NCI-H1436 (cell line): ENCODE data around the gene GRK2.
A peak's percentile ranks its signal among the peaks of the same experiment; 100 is the strongest.

ENCODE experiments used
- DNase-seq: peaks from one replicate; lab custom pipeline; 2025; lab: John Stamatoyannopoulos, UW

GRK2 gene

DNA sequence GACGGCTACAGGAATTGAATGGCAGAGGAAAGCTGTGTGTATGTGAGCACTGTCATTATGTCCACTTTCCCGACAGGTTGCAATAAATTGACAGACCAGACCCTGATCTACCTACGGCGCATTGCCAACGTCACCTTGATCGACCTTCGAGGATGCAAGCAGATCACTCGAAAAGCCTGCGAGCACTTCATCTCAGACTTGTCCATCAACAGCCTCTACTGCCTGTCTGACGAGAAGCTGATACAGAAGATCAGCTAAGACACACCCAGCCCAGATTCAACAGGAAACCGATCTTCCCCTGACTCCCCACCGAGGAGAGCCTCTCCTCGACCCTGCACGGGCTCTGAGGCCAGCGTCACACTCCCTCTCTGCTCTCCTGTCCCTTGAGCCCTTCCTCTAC is 11.5 kb upstream of the GRK2 start:
- DNase-seq, result no peak

GRCh38 chr11:67255353-67255752 is 10.9 kb upstream of the GRK2 start:
- no peak for DNase-seq

GRCh38 chr11:67255864-67256263 is 10.4 kb upstream of the GRK2 start:
- no peak for DNase-seq

GRCh38 chr11:67256477-67257135 is 9.7 kb upstream of the GRK2 start:
- DNase-seq, result no peak

DNA sequence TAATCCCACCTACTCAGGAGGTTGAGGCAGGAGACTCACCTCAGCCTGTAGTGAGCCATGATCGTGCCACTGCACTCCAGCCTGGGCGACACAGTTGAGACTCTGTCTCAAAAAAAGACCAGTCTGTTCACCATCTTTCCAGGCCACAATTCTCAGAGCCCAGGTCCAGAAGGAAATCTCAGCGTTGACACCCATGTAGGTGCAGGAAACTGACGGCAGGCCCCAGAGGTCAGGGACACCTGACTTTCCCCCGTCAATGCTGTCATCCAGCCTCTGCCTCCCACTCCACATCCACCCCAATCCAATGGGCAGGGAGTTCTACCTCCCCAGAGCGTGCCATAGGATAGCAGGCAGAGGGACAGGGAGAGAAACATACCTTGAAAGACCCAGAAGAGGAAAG is 5.9 kb upstream of the GRK2 start:
- no peak for DNase-seq

GRCh38 chr11:67260885-67261639 is 5.2 kb upstream of the GRK2 start:
- DNase-seq, result peak; percentile 53

DNA sequence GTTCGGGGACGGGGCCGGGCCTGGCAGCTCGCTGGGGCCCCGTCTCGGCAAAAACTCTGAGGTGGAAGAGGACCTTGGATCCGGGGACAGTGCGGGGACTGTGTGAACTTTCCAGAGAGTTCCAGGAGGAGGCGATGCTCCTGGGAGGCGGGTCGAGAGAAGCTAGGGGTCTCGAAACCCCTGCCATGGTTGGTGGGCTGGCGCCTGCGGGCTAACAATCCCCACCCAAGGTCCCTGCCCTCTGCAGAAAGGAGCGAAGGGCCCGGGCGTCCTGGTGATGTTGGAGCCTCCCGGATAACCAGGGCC is 4.7 kb upstream of the GRK2 start:
- no peak for DNase-seq

GRCh38 chr11:67261946-67262681 is 4.2 kb upstream of the GRK2 start:
- DNase-seq, result no peak

DNA sequence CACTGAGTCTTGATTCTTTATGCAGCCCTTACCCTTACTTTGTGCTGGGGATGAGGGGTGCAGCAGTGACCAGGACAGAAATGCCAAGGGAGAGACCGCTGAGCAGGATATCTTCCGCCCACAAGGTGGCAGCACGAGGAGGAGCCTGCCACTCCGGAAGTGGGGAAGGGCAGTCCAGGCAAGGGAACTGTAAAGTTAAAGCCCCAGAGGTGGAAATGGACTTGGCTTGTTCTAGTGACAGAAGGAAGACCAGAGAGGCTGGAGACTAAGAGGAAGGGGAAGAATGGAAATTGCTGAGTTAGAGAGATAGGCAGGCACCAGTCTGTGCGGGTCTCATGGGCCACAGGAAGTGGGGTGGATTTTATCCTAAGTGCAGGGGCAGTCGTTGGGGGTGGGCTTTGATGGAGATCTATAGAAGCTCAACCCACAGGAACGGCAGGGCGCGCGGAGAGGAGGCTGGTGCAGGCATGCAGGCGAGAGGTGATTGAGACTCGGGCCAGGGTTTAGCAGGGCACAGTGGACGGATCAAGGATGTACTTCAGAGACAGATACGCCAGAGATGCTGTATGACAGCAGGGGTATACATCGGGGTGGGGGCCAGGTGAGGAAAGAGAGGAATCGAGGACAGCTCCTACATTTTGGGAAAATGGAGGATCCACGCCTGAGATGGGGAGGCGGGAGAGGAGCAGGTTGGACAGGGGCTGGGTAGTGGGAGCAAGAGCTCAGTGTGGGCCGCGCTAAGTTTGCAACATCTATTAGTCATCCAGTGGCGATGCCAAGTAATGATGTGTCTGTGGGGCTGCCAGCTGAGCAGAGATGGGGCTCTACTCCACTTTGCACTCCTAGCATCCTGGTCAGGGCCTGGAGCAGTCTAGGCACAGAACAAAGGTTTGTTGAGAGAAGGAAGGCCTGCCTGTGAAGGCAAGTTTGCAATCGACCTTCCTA is 3.3 kb upstream of the GRK2 start:
- DNase-seq, result peak; percentile 65

DNA sequence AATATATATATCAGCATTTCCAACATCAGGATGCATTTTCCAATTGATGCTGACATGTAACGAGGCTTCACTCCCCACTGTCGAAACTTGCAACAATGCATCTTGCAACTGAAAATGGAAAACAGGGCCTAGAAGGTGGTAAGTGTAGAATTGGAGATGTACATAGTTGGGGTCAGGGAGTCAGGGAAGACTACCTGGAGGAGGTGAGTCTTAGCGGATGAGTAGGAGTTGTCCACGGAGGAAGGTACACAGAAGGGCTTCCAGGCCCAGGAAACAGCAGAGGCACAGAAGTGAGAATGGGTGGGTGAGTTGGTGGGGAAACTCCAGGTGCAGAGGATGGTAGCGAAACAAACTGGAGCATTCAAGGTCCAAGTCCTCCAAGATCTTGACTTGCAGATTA is 2.0 kb upstream of the GRK2 start:
- no peak for DNase-seq

GRCh38 chr11:67264877-67265632 is 1.2 kb upstream of the GRK2 start:
- no peak for DNase-seq

DNA sequence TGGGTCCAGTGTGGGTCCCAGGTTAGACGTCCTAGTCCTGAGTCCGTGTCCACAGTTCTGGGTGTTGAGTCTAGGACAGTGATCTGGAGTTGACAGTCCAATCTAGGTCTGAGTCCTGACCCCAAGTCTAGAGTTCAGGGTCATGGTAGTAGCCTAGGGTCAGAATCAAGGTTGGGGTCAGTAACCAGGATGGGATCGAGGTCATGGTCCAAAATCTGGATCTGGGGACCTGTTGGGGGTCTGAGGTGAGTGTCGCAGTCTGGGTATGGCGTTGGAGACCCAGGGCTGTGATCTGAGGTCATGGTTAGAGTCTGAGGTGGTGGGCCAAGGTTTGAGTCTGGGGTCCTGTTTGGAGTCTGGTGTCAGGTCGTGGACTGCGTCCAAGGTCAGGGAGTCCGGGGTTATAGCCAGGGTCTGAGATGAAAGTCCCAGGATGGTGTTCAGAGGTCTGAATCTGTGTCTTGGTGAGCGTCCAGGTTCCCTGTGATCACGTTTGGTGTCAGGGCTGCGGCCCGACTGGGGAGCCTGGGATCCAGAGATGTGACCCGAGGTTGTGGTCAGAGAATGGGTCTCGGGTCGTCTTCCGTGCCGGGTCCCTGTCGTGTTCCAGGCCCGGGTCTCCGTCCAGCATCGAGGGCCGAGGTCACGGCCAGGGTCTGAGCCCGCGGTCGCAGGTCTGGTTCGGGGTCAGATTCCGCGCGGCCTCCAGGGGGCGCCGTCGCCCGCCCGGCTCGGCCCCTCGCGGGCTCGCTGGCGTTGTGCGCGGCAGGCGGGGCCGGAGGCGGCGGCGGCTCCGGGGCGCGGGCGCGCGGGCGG is 432 bp upstream of the GRK2 start:
- DNase-seq, result no peak

DNA sequence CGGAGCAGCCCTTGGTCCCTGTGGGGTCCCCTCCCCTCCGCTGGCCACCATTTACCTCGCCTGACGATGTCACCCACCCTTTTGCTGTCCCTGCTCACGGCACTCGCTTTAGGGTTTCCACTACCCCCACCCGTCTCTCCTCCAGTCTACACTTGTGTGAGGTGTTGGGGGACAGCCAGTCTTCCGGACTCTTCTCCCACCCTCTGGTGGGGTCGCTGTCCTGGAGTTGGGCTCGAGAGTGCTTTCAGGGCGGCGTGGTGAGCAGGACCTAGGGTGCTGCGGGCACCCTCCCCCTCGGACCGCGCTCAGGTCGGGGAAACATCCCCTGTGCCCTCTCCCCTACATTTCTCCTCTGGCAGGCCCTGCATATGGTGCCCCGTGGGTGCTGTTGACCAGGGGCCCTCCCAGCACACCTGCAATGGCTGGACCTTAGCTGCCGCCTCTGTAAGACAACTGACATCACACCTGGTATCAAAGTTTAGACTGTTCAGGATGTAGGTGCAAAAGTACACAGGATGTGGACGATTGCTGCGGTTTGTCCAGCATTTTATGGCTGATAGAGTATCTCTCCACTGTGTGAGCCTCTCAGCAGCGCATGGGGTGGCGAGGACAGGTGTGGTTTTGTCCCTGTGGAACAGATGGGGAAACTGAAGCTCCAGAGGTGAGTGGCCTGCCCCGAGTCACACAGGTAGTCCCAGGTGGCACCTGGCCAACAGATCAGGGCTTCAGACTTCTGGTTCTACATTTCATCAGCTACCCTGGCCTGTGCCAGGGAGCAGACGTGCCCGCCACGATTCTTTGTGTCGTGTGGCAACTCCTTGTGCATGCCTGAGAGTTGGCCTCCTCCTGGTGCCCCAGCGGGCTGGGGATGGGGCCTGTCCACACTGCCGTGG is 1.2 kb downstream of the GRK2 start:
- no peak for DNase-seq

GRCh38 chr11:67268081-67268961 is 2.0 kb downstream of the GRK2 start:
- DNase-seq, result no peak

DNA sequence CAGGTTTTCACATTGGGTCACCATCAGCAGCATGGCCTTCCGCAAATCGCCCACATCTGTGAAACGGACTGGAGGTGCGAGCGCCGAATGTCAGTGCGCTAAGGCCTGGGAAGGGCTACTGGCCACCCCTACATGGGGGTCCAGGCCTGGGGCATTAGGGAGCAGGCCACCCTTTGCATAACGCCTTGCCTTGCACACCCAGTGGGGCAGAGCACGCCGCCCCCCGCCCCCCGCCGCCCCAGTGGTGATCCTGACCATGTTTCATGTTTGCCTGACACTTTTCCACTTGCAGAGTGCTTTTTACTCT is 2.6 kb downstream of the GRK2 start:
- no peak for DNase-seq

DNA sequence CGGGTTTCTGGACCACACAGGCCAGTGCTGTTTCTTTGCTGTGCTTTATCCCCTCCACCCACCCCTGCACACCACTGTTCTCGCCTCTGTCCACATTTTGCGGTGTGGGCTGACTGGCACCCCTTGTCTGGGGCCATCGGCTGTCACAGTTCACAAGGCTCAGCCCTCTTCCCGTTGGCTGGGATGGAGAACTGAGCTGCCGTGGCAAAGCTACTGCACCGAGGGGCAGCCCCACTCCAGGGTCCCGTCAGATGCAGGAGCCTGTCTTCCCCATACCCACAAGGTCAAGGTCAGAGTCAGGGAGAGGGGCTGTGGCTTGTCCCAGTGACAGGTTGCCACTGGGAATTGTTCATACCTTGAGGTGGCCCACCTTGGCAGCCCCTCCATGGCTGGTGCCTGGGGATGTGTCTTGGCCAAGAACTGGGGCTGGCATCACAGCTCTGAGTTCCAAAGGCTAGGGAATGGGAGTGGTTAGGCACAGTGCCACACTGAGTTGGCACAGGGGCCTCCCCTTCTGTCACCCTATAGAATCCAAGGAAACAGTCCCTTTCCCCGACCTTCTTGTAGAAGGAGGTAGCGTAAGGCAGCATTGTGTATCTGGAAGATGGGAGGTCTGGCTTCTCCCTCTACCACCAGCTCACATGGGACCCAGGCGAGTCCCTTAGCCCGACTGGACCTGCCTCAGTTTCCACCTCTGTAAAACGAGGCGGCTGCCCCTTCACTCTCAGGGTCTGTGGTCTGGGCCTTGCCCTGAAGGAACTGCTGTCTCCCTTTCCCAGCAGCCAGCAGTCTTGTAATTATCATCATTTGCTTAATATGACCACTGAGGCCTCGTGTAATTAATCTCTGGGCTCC is 3.4 kb downstream of the GRK2 start:
- no peak for DNase-seq

DNA sequence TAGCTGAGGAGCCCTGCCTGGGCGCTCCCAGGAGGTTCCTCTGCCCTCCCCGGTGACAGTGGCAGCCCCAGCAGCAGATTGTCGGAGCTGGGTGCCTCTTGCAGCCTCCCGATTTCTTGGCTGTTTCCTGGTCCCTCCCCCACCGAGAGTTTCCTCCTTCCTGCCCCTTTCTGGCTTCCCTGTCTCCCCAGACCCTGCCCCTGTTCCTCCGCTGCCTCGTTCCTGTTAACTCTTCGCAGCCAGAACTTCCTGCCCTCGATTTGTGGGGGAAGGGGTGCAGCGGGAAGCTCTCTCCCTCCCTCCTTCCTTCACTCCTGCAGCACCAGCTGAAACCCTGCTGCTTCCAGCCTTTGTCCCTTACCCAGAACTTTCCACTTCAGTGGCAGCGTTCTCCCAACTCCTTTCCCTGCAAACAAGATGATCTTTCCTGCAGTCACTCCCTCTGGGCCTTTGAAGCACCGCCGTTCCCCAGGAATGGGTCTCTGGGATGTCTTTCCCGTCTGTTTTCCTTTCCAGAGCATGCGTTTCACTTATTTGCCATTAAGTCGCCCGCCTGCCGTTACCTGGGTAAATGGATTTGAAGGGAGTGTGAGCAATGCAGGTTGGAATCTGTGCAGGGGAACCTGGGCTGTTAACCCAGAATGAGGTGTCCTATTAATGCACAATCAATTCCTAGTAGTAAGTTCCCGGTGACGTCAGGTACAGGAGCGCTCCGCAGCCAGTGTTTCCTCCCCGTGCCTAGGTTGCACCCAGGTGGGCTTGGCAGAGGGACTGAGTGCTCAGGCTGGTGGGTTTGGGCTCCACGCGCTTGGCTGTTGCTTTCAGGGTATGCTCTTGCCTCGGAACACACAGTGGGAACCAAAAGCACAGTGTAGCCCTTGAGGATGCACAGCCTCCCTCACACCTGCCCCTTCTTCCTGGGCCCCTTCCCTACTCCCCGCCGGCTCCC is 4.3 kb downstream of the GRK2 start:
- no peak for DNase-seq
